ENCODE data around the gene MAPKAP1.

The MAPKAP1 gene

DNA sequence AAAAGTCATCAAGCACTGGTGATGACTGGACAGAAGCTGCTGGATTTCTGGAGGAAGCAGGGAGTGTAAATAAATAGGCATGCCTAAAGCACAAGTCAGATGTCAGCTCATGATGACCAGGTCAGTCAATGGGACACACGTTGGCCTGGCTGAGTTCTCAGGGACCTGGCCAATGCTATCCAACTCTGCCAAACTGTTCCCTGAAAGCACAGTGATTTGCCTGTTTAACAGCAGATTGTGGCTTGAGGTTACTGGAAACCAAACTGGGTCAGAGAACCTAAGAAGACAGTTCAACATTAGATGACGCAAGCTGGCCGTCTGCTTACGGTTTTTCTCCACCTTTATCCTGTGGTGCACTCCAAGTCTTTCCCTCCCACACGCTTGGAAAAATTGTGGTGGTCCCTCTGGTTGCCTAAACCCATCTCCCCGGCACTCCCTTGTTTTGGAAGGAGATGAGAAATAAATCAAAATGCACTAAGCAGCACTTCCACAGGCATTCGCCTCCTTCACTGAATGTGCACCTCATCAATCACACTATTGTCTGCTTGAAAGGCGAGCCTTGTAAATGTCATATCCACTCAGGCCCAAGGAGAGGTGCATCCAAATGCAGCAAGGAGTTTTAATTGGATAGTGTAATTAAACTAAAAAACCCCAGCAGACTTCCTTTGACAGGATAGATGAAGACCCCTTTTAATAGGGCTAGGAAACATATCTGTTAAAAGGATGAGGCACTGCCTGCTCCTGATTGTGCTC, 245.9 kb downstream of the MAPKAP1 start:
- Histone ChIP-seq H3K9ac (ENCODE audit: low read length) (no peak overlapping the region), H4K20me1 (ENCODE audit: low read depth, low read length) (no peaks in the 10 kb centered on the region), H3K9me3 (ENCODE audit: insufficient read depth, low read length) (no peaks in the 10 kb centered on the region; the same call in 1 of the 2 replicates), H2AFZ (ENCODE audit: low read depth, low read length, severe bottlenecking) (no peak overlapping the region), H3K27ac (ENCODE audit: low read depth, low read length) (no peak overlapping the region), H3K79me2 (ENCODE audit: insufficient read depth, low read length) (no peaks in the 10 kb centered on the region), H3F3A (ENCODE audit: insufficient read depth) (no peaks in the 10 kb centered on the region), H3K4me3 (ENCODE audit: insufficient read depth, low read length, poor library complexity, severe bottlenecking) (no peak overlapping the region), H3K36me3 (ENCODE audit: low read length) (peaks cover 7% of the 10 kb centered on the region; the same call in 1 of the 2 replicates), H3K4me2 (ENCODE audit: low read depth, low read length, poor library complexity, severe bottlenecking) (no peak overlapping the region), H3K27me3 (ENCODE audit: low read length) (no peaks in the 10 kb centered on the region), H3K9me2 (replicated peaks; ENCODE audit: insufficient read depth, low read length) (no peaks in the 10 kb centered on the region)
- TF ChIP-seq, protein P1, sequence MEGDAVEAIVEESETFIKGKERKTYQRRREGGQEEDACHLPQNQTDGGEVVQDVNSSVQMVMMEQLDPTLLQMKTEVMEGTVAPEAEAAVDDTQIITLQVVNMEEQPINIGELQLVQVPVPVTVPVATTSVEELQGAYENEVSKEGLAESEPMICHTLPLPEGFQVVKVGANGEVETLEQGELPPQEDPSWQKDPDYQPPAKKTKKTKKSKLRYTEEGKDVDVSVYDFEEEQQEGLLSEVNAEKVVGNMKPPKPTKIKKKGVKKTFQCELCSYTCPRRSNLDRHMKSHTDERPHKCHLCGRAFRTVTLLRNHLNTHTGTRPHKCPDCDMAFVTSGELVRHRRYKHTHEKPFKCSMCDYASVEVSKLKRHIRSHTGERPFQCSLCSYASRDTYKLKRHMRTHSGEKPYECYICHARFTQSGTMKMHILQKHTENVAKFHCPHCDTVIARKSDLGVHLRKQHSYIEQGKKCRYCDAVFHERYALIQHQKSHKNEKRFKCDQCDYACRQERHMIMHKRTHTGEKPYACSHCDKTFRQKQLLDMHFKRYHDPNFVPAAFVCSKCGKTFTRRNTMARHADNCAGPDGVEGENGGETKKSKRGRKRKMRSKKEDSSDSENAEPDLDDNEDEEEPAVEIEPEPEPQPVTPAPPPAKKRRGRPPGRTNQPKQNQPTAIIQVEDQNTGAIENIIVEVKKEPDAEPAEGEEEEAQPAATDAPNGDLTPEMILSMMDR (IDR thresholded peaks at IDR 0.05; ENCODE audit: insufficient read depth, low read length, poor library complexity, severe bottlenecking), result no peak
- no peak for TF ChIP-seq EZH2phosphoT487 (conservative IDR thresholded peaks at IDR 0.05; ENCODE audit: low read length)

DNA sequence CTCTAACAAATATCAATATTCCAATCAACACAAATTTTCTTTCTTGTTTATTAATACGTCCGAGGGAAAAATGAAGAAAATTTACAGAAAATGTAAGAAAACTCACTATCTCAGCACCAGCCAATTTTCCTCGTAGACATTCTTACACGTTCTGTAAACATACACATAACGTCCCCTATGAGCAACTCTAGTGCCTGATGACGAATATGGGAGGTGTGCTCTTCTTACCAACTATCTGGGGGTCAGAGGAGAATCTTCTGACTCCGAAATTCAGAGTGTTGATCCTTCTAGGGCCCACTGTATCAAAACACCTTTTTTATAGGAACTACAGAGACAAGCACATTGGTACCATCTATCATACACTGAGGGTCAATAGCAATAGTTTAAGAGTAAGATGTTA, 246.7 kb downstream of the MAPKAP1 start:
- no peak overlapping the region for H3K9ac ChIP-seq (ENCODE audit: low read length)
- H3K9me3 ChIP-seq (ENCODE audit: insufficient read depth, low read length), result no peaks in the 10 kb centered on the region; the same call in 1 of the 2 replicates
- H2AFZ ChIP-seq (ENCODE audit: low read depth, low read length, severe bottlenecking), result no peak overlapping the region
- H4K20me1 ChIP-seq (ENCODE audit: low read depth, low read length), result no peaks in the 10 kb centered on the region
- no peaks in the 10 kb centered on the region for H3F3A ChIP-seq (ENCODE audit: insufficient read depth)
- TF ChIP-seq EZH2phosphoT487 (conservative IDR thresholded peaks at IDR 0.05; ENCODE audit: low read length), result no peak
- TF ChIP-seq, protein P1 (IDR thresholded peaks at IDR 0.05; ENCODE audit: insufficient read depth, low read length, poor library complexity, severe bottlenecking), result no peak
- H3K36me3 ChIP-seq (ENCODE audit: low read length), result peaks cover 7% of the 10 kb centered on the region; the same call in 1 of the 2 replicates
- H3K4me2 ChIP-seq (ENCODE audit: low read depth, low read length, poor library complexity, severe bottlenecking), result no peak overlapping the region
- H3K27ac ChIP-seq (ENCODE audit: low read depth, low read length), result no peak overlapping the region
- H3K79me2 ChIP-seq (ENCODE audit: insufficient read depth, low read length), result no peaks in the 10 kb centered on the region
- H3K9me2 ChIP-seq (replicated peaks; ENCODE audit: insufficient read depth, low read length), result no peaks in the 10 kb centered on the region
- H3K27me3 ChIP-seq (ENCODE audit: low read length), result no peaks in the 10 kb centered on the region
- no peak overlapping the region for H3K4me3 ChIP-seq (ENCODE audit: insufficient read depth, low read length, poor library complexity, severe bottlenecking)

DNA sequence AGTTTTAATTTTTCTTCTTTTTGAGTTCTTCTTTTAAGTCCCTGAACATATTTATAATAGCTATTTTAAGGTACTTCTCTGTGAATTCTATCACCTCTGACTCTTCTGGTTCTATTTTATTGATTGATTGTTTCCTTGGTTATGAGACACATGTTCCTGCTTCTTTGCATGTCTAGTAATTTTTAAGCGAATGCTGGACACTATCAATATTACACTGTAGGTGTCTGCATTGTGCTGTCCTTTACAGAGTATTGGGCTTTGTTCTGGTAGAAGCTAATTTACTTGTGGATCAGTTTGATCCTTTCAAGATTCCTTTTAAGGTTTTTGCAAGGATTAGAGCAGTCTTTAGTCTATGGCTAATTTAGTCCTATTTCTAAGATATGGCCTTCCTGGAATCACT, 249.7 kb downstream of the MAPKAP1 start:
- H3K9me3 ChIP-seq (ENCODE audit: insufficient read depth, low read length), result no peaks in the 10 kb centered on the region; the same call in 1 of the 2 replicates
- no peak overlapping the region for H3K27ac ChIP-seq (ENCODE audit: low read depth, low read length)
- TF ChIP-seq, protein P1 (IDR thresholded peaks at IDR 0.05; ENCODE audit: insufficient read depth, low read length, poor library complexity, severe bottlenecking), result no peak
- TF ChIP-seq EZH2phosphoT487 (conservative IDR thresholded peaks at IDR 0.05; ENCODE audit: low read length), result no peak
- no peaks in the 10 kb centered on the region for H3K27me3 ChIP-seq (ENCODE audit: low read length)
- H3K36me3 ChIP-seq (ENCODE audit: low read length), result peaks cover 7% of the 10 kb centered on the region; the same call in 1 of the 2 replicates
- no peak overlapping the region for H3K9ac ChIP-seq (ENCODE audit: low read length)
- no peaks in the 10 kb centered on the region; the same call in 1 of the 2 replicates for H3F3A ChIP-seq (ENCODE audit: insufficient read depth)
- H3K79me2 ChIP-seq (ENCODE audit: insufficient read depth, low read length), result no peaks in the 10 kb centered on the region
- no peaks in the 10 kb centered on the region for H3K9me2 ChIP-seq (replicated peaks; ENCODE audit: insufficient read depth, low read length)
- no peak overlapping the region for H3K4me2 ChIP-seq (ENCODE audit: low read depth, low read length, poor library complexity, severe bottlenecking)
- H2AFZ ChIP-seq (ENCODE audit: low read depth, low read length, severe bottlenecking), result no peak overlapping the region
- no peaks in the 10 kb centered on the region for H4K20me1 ChIP-seq (ENCODE audit: low read depth, low read length)
- H3K4me3 ChIP-seq (ENCODE audit: insufficient read depth, low read length, poor library complexity, severe bottlenecking), result no peak overlapping the region
